Memory B cell (primary cell): ENCODE data around the gene GPR87.

Experiments
- ATAC-seq: fragments of 150-1000 bp; cut with Tn5 transposase; 2 replicates; pipeline ENCODE4 v1.10.0; 2021; ENCODE audit warnings: low read depth, mild to moderate bottlenecking, moderate library complexity
- DNase-seq, 2 donors: peaks; one replicate each; pipeline ENCODE4 v3.0.0; 2022; ENCODE audit warnings: low spot score in 2 of 2
- H3K27ac Mint-ChIP-seq: one replicate; pipeline ENCODE4 v1.8.0; 2022; ENCODE audit warnings: mild to moderate bottlenecking, moderate library complexity, mixed read lengths
- H3K27me3 Mint-ChIP-seq: one replicate; pipeline ENCODE4 v1.8.0; 2022; ENCODE audit warnings: mixed read lengths
- H3K36me3 Mint-ChIP-seq: one replicate; pipeline ENCODE4 v1.8.0; 2022; ENCODE audit warnings: mild to moderate bottlenecking, mixed read lengths
- H3K4me1 Mint-ChIP-seq: one replicate; pipeline ENCODE4 v1.8.0; 2022; ENCODE audit warnings: mixed read lengths
- H3K4me3 Mint-ChIP-seq: one replicate; pipeline ENCODE4 v1.8.0; 2022; ENCODE audit warnings: mild to moderate bottlenecking, moderate library complexity, mixed read lengths
- H3K9me3 Mint-ChIP-seq: one replicate; pipeline ENCODE4 v1.8.0; 2022; ENCODE audit warnings: mixed read lengths

Gene GPR87

DNA sequence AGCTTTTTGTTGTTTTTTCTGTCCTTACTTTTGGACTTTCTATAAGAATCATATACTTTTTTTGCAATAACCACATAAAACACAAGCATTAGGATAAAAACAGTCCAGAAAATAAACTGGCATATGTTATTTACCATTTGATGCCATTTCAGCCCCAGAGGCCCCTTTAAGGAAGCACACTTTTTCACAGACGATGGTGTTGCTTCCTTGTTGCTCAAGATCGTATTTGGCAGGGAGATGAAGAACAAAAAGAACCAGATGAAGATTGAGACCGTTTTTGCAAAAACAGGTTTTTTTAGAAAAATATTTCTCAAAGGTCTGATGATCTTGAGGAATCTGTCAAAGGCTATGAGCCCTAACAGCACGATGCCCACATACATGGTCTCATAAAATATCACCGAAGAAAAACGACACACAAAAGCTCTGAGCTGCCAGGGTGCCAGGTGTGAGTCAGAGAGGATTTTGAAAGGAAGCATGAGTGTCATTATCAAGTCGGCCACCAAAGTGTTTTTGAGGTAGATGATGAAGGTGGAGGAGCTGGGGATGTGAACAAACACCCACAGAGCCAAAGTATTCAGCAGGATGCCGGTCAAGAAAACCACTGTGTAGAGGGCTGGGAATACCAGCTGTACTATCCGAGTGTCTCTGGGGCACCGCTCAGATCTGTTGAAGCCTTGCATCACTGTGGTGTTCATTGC is 11.8 kb upstream of the GPR87 start:
- peak overlapping the region; percentile 62 for H3K27ac Mint-ChIP-seq
- H3K27me3 Mint-ChIP-seq = peaks cover 3% of the 10 kb centered on the region
- ATAC-seq = peak; percentile 56
- peaks cover 9% of the 10 kb centered on the region for H3K4me1 Mint-ChIP-seq
- no peaks in the 10 kb centered on the region for H3K36me3 Mint-ChIP-seq
- no peak for DNase-seq
- H3K9me3 Mint-ChIP-seq = no peaks in the 10 kb centered on the region
- peak overlapping the region; percentile 69 for H3K4me3 Mint-ChIP-seq

DNA sequence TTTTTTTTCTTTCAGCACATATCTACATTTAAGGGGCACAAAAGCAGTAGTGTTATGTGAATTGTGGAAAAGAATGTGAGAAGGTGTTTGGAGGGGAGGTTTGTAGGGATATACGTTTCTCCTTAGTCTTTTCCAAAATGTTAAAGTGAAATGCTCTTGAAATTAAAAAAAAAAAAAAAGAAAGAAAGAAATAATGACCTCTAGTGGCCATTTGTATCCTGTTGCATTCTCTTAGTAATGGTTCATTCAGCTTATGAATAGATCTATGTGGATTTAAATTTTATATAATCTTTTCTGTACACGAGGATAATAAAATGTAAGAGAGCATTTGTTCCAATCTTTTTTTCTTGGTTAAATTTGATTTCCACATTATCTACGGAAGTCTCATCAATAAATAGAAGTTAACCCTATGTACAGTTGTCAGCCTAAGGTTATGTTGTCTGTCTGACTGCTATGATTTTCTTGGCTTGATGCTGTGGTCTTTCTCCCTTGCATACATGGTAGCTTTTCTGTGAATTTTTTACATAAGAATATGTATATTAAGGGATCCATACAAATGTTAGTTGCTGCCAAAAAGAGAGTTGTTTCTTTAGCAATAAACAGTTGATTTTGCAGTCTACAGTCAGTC is 11.1 kb upstream of the GPR87 start:
- Mint-ChIP-seq H3K36me3 (no peaks in the 10 kb centered on the region), H3K27me3 (peaks cover 4% of the 10 kb centered on the region), H3K27ac (no peak overlapping the region), H3K9me3 (peaks cover 2% of the 10 kb centered on the region), H3K4me1 (peaks cover 9% of the 10 kb centered on the region), H3K4me3 (no peak overlapping the region)
- no peak for DNase-seq
- peak; percentile 41 for ATAC-seq

DNA sequence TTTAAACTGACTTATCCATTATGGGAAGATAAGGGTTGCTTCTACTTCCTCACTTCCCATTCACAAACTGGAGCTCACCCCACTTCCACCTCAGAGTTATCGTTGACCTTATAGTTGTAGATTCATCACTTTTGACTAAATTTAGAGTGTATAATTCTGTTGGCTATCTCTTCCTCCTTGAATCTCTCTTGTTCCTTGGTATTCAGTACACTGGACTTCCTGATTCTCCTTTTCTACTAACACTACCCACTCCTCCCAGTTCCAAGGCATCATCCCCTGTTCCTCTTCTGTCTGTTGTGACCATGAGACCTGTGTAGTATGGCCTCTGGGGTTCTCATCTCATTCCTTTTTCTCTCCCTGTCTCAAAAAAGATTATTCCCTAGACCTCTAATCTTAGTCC is 5.9 kb upstream of the GPR87 start:
- ATAC-seq (no peak), DNase-seq (no peak)
- peaks cover 2% of the 10 kb centered on the region for H3K9me3 Mint-ChIP-seq
- no peaks in the 10 kb centered on the region for H3K4me1 Mint-ChIP-seq
- no peak overlapping the region for H3K4me3 Mint-ChIP-seq
- no peak overlapping the region for H3K27ac Mint-ChIP-seq
- no peaks in the 10 kb centered on the region for H3K36me3 Mint-ChIP-seq
- peaks cover 2% of the 10 kb centered on the region for H3K27me3 Mint-ChIP-seq

DNA sequence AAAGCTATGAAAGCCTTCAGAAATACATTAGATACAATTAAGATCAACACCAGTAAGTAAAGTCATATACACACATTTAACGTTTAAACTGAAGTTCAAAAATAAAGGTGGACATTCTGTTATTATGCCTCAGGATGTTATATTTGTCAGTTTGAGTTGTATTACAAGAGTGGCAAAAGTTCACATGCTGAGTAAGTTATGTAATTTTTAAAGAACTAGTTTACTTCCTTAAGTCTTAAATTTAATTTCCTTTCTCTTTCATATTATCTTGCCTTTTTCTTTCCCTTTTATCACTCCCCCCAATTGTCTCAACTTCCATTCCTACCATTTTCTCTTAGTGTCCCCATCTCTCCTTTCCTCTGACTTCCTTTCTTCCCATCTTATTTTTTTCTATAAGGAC is 4.9 kb upstream of the GPR87 start:
- Mint-ChIP-seq H3K27ac (no peak overlapping the region), H3K27me3 (peaks cover 2% of the 10 kb centered on the region), H3K4me1 (no peaks in the 10 kb centered on the region), H3K36me3 (no peaks in the 10 kb centered on the region), H3K9me3 (peaks cover 2% of the 10 kb centered on the region), H3K4me3 (no peak overlapping the region)
- ATAC-seq (no peak), DNase-seq (no peak)

DNA sequence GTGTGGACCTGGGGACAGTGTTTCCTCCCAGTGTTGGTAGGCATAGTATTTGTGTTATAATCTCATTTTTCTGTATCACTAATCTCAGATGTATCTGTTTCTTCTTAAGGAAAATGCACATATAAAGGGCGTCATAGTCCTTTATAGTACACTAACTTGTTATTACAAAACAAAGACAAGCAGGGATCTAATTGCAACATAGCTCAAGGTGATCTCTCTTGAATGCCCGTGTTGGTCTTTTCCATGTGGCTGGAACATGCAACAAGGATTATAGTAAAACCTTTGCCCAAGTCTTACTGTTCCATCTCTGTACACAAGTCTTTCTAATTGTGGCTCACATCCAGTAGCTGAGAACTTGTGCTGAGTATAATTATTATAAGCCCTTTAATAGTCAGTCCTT is 3.5 kb upstream of the GPR87 start:
- Mint-ChIP-seq H3K9me3 (peaks cover 2% of the 10 kb centered on the region), H3K4me1 (no peaks in the 10 kb centered on the region)

DNA sequence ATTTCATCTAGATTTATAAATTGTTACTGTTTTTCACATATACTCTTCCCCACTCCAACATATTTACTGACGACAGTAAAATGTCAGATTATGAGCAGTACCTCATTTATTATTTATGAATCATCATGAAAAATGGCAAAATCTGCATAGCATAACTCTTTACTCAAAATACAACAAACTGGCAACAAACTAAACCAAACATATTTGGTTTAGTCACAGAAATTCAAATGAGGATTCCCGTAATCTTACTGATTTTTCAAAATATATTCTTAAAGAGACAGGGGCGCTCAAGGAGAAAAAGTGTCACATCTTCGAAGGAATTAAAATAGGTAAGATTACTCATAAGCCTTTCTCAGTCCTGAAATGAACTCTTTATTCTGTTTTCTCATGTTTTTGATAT is 3.0 kb upstream of the GPR87 start:
- H3K27me3 Mint-ChIP-seq = peaks cover 2% of the 10 kb centered on the region
- peaks cover 2% of the 10 kb centered on the region for H3K9me3 Mint-ChIP-seq
- ATAC-seq = no peak
- H3K27ac Mint-ChIP-seq = no peak overlapping the region
- no peak for DNase-seq
- H3K4me1 Mint-ChIP-seq = no peaks in the 10 kb centered on the region
- H3K4me3 Mint-ChIP-seq = no peak overlapping the region
- no peaks in the 10 kb centered on the region for H3K36me3 Mint-ChIP-seq

More for the DNA sequence above, 3.5 kb upstream of the GPR87 start:
- DNase-seq (no peak), ATAC-seq (no peak)
- no peak overlapping the region for H3K27ac Mint-ChIP-seq
- H3K36me3 Mint-ChIP-seq = no peaks in the 10 kb centered on the region
- H3K27me3 Mint-ChIP-seq = peaks cover 2% of the 10 kb centered on the region
- H3K4me3 Mint-ChIP-seq = no peak overlapping the region

DNA sequence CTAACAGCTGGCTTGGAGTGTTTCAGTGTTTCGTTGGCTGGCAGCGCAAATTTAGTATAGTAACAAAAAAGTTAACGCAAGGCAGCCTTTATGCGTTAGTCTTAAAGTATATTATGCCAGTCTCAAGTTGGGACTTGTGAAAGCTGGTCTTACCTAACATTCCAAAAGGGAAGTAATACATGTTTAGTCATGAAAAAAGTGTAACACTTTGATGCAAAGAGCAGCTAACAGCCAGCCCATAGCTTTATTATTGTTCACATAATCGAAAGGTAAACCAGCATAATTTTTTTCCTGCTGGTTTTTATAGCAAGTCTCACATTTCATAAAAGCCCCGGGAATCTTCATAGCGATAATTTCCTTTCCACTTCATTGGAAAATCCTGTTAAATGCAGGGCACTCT is 2.4 kb upstream of the GPR87 start:
- H3K9me3 Mint-ChIP-seq = peaks cover 2% of the 10 kb centered on the region
- H3K27ac Mint-ChIP-seq = no peak overlapping the region
- H3K36me3 Mint-ChIP-seq = no peaks in the 10 kb centered on the region
- H3K27me3 Mint-ChIP-seq = peaks cover 2% of the 10 kb centered on the region
- no peaks in the 10 kb centered on the region for H3K4me1 Mint-ChIP-seq
- H3K4me3 Mint-ChIP-seq = no peak overlapping the region
- DNase-seq (no peak), ATAC-seq (no peak)

DNA sequence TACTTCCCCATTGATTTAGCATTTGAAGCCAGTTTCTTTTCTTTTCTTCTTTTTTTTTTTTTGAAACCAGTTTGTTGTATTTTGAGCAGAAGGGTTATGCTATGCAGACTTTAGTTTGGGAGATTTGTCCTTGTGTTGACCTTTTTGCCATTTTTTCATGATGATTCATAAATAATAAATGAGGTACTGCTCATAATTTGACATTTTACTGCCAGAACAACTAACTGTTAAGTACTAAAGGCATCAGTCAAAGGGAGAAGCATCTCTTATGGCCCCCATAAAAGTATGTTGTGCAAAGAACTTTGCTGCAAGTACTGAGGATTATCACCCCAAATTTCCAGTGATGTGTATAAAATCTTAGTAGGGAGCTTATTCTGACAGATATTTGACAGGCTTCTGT is 1.7 kb upstream of the GPR87 start:
- Mint-ChIP-seq H3K4me3 (no peak overlapping the region), H3K36me3 (no peaks in the 10 kb centered on the region), H3K4me1 (no peaks in the 10 kb centered on the region), H3K9me3 (peaks cover 2% of the 10 kb centered on the region), H3K27me3 (no peaks in the 10 kb centered on the region), H3K27ac (no peak overlapping the region)
- DNase-seq (no peak), ATAC-seq (no peak)

DNA sequence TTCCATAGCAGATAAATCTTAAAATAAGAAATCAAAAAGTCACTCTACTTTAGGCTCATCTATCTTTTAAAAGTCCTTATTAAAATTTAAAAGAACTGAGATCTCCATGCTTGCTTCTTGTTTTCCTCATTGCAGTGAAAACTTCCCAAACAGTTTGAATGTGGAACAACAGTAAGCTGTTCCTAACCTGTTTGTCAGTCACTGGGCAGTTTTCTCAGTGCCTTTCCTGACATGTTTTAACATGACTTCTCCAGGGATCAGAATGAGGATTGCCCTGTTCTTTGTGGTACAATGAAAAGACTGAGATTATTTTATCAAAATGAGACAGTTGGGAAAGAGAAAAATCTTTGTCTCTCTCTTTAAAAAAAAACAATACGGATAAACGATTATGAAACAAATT is 774 bp downstream of the GPR87 start:
- no peaks in the 10 kb centered on the region for H3K27me3 Mint-ChIP-seq
- ATAC-seq (no peak), DNase-seq (no peak)
- no peaks in the 10 kb centered on the region for H3K4me1 Mint-ChIP-seq
- no peaks in the 10 kb centered on the region for H3K9me3 Mint-ChIP-seq
- no peaks in the 10 kb centered on the region for H3K36me3 Mint-ChIP-seq
- H3K4me3 Mint-ChIP-seq = no peak overlapping the region
- H3K27ac Mint-ChIP-seq = no peak overlapping the region

DNA sequence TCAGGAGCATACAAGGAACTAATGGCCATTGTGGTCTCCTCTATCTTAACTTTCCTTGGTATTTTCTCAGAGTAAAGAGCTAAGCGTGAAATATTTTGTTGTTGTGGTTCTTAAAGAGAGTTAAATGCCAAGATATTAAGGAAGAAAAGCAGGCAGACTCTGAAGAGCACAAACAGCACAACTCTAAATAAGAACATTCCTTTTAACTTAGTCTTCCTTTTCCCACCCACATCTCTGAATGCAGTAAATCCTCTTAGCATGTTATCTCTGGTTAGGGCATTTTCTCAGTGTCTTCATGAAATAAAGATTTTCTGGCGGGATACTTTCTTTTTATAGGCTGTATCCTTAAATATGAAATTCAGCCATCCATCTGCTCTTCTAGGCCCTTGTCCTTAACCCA is 1.5 kb downstream of the GPR87 start:
- Mint-ChIP-seq H3K4me1 (no peaks in the 10 kb centered on the region), H3K27me3 (no peaks in the 10 kb centered on the region), H3K9me3 (no peaks in the 10 kb centered on the region), H3K36me3 (no peaks in the 10 kb centered on the region), H3K27ac (no peak overlapping the region), H3K4me3 (no peak overlapping the region)
- no peak for ATAC-seq
- no peak for DNase-seq

DNA sequence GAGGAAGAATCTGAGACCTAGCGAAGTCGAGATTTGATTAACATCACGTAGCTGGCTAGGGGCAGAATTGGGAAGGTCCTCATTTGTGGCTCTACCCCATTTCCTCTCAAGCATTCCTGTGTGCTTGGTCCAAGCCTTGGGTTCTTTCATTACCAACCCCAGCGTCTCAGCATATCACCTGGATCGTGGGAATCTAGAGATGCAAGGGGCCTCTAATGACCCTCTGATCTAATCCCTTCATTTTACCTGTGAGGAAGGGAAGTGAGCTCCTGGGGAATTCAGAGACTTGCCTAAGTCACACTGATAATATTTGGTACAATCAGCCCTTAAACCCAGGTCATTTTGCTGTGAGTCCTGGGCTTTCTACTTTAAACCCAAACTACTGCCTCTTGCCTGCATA is 2.0 kb downstream of the GPR87 start:
- no peaks in the 10 kb centered on the region for H3K9me3 Mint-ChIP-seq
- H3K27me3 Mint-ChIP-seq = no peaks in the 10 kb centered on the region
- H3K4me1 Mint-ChIP-seq = no peaks in the 10 kb centered on the region
- H3K4me3 Mint-ChIP-seq = no peak overlapping the region
- ATAC-seq = no peak
- no peak for DNase-seq
- H3K27ac Mint-ChIP-seq = no peak overlapping the region
- H3K36me3 Mint-ChIP-seq = no peaks in the 10 kb centered on the region

DNA sequence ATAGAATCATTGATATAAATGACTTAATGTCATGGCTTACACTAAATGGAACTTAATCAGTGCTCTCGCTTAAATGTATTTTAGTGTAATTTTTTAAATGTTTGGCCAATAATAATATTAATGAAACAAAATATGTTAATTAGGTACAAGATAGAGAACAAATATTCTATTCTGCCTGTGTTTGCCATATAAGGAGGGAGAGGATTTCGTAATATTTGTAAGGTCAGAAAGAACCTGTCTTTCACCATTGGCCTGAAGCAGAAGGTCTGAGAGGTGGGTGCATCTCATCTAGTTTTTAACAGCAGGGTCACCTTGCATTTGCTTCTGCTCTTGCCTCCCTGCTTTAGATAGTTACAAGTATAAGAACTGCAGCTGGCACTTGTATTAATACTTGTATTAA is 2.5 kb downstream of the GPR87 start:
- no peak for DNase-seq
- H3K4me1 Mint-ChIP-seq = no peaks in the 10 kb centered on the region
- no peak overlapping the region for H3K27ac Mint-ChIP-seq
- no peak overlapping the region for H3K4me3 Mint-ChIP-seq
- ATAC-seq = no peak
- no peaks in the 10 kb centered on the region for H3K9me3 Mint-ChIP-seq
- no peaks in the 10 kb centered on the region for H3K36me3 Mint-ChIP-seq
- no peaks in the 10 kb centered on the region for H3K27me3 Mint-ChIP-seq

DNA sequence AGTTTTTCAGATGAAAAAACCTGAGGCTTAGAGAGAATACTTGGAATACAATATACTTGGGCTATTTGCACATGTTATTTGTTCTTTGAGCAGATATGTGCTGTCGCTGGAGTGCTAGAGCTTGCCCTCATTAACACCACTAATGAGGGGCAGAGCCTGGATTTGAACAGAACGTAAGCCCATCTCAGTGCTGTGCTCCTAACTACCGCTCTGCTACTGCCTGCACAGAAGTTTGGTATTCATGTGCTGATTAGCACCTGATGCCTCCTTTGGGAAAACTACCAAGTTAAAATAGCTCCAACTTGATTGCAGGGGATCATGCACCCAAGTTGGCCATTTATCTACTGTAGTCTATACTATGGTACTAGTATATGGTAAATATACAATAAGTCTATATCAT is 3.6 kb downstream of the GPR87 start:
- H3K4me1 Mint-ChIP-seq = no peaks in the 10 kb centered on the region
- no peaks in the 10 kb centered on the region for H3K27me3 Mint-ChIP-seq
- no peaks in the 10 kb centered on the region for H3K36me3 Mint-ChIP-seq
- no peak overlapping the region for H3K27ac Mint-ChIP-seq
- no peak for ATAC-seq
- no peaks in the 10 kb centered on the region for H3K9me3 Mint-ChIP-seq
- no peak for DNase-seq
- H3K4me3 Mint-ChIP-seq = no peak overlapping the region

DNA sequence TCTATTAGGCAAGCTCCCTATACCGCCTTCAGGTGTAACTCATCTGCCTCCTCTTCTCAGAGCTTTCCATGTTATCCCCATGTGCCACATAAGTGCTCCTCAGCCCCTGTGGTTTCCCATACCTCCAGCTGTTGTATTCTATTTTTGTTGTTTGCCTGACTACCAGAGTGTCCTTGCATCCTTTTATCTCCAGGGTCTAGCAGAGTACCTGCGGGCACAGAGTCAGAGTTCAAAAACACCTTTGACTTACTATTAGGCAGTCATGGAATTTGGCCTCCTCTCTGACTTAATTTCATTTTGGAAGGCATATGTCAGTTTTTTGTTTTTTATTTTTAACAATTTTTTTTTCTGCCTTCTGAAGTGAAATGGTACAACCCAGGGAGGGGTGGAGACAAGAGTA is 7.1 kb downstream of the GPR87 start:
- Mint-ChIP-seq H3K27me3 (no peaks in the 10 kb centered on the region), H3K36me3 (no peaks in the 10 kb centered on the region), H3K9me3 (no peaks in the 10 kb centered on the region), H3K4me1 (no peaks in the 10 kb centered on the region), H3K27ac (no peak overlapping the region), H3K4me3 (no peak overlapping the region)
- DNase-seq (no peak), ATAC-seq (no peak)
